OCI-LY1 (cell line): ENCODE measurements around the gene PDXP.

ENCODE experiments used
- CTCF ChIP-seq: fragments of 200-600 bp; sonication (generic), shearing (Covaris generic); IDR thresholded peaks from 2 replicates; pipeline ENCODE4 v1.5.1; 2017; ENCODE audit warnings: mild to moderate bottlenecking, antibody characterized with exemption, low read length, moderate library complexity, mixed read lengths
- EZH2 ChIP-seq: fragments of 200-600 bp; sonication (generic), shearing (Covaris generic); IDR thresholded peaks from 2 replicates; pipeline ENCODE4 v1.8.0; 2017; ENCODE audit warnings: borderline replicate concordance, mixed run types, mild to moderate bottlenecking, antibody characterized with exemption, low read length, moderate library complexity, mixed read lengths

GRCh38 chr22:37711490-37711889 is 53.0 kb downstream of the PDXP start:
- TF ChIP-seq CTCF: no peak
- TF ChIP-seq EZH2: no peak
